Epithelial cell of esophagus (primary cell): Measurements from ENCODE around the gene SFXN5.

Experiments
- DNase-seq: peaks from one replicate; pipeline ENCODE4 v3.0.0; 2010; ENCODE audit warnings: low read depth
- H3K4me3 ChIP-seq: 2 replicates; pipeline ENCODE4 v1.5.1; 2011; ENCODE audit warnings: mild to moderate bottlenecking, low read length, control low read depth
- CTCF ChIP-seq: IDR thresholded peaks from 2 replicates; pipeline ENCODE4 v1.5.1; 2011; ENCODE audit warnings: low read depth, mild to moderate bottlenecking, low read length, control low read depth, inconsistent platforms; ENCODE audit not compliant: insufficient read depth; ENCODE audit errors: missing control alignments

Gene SFXN5

GRCh38 chr2:72925328-72925943 lies 146.1 kb downstream of the SFXN5 start:
- TF ChIP-seq CTCF = no peak
- no peak for DNase-seq
- no peak overlapping the region for H3K4me3 ChIP-seq

- no peak overlapping the region for H3K4me3 ChIP-seq
- TF ChIP-seq CTCF = no peak
- DNase-seq = no peak
Measured at GRCh38 chr2:72924353-72925240, 146.9 kb downstream of the SFXN5 start.

GRCh38 chr2:72923833-72924352 lies 147.6 kb downstream of the SFXN5 start:
- no peak overlapping the region for H3K4me3 ChIP-seq
- DNase-seq = no peak
- no peak for TF ChIP-seq CTCF

- DNase-seq = no peak
- H3K4me3 ChIP-seq = no peak overlapping the region
- TF ChIP-seq CTCF = no peak
Measured at GRCh38 chr2:72921853-72922252, 149.7 kb downstream of the SFXN5 start.

GRCh38 chr2:72921088-72921851 lies 150.2 kb downstream of the SFXN5 start:
- no peak for DNase-seq
- no peak for TF ChIP-seq CTCF
- no peak overlapping the region for H3K4me3 ChIP-seq

GRCh38 chr2:72920318-72921087 lies 151.0 kb downstream of the SFXN5 start:
- DNase-seq = no peak
- no peak overlapping the region for H3K4me3 ChIP-seq
- no peak for TF ChIP-seq CTCF
